GOT3 (cell line): Measurements from ENCODE around the gene ATP9A.
"Not testable (repeated sequence)": the region's sequence is repeated elsewhere in the genome, so short reads cannot be mapped to it uniquely, and the experiment has no call there.

ENCODE experiments used
- DNase-seq: peaks from one replicate; lab custom pipeline; 2025; ENCODE audit warnings: mixed read lengths; lab: John Stamatoyannopoulos, UW

Gene ATP9A

GRCh38 chr20:51653226-51653625 is 115.0 kb downstream of the ATP9A start:
- no peak for DNase-seq

- DNase-seq = no peak
These were observed 116.2 kb downstream of the ATP9A start for GRCh38 chr20:51651921-51652549.

- no peak for DNase-seq
These were observed 117.5 kb downstream of the ATP9A start for GRCh38 chr20:51650685-51651134.

DNA sequence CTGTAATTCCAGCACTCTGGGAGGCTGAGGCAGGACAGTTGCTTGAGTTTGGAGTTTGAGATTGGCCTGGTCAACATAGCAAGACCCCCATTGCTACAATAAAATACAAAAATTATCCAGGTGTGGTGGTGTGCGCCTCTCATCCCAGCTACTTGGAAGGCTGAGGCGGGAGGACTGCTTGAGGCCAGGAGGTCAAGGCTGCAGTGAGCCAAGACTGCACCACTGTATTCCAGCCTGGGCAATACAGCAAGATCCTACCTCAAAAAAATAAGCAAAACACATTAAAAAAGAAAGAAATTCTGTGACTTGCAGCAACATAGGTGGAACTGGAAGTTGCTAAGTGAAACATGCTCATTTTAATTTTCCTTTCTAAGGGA is 119.6 kb downstream of the ATP9A start:
- DNase-seq = no peak

GRCh38 chr20:51647674-51648570 is 120.3 kb downstream of the ATP9A start:
- no peak for DNase-seq

- DNase-seq = not testable (repeated sequence)
These were observed 124.4 kb downstream of the ATP9A start for GRCh38 chr20:51643810-51644209.

- no peak for DNase-seq
These were observed 124.8 kb downstream of the ATP9A start for GRCh38 chr20:51643390-51643789.

GRCh38 chr20:51641866-51642265 is 126.3 kb downstream of the ATP9A start:
- DNase-seq = no peak

GRCh38 chr20:51640743-51641142 is 127.4 kb downstream of the ATP9A start:
- no peak for DNase-seq

- no peak for DNase-seq
These were observed 128.9 kb downstream of the ATP9A start for GRCh38 chr20:51639206-51639832.

DNA sequence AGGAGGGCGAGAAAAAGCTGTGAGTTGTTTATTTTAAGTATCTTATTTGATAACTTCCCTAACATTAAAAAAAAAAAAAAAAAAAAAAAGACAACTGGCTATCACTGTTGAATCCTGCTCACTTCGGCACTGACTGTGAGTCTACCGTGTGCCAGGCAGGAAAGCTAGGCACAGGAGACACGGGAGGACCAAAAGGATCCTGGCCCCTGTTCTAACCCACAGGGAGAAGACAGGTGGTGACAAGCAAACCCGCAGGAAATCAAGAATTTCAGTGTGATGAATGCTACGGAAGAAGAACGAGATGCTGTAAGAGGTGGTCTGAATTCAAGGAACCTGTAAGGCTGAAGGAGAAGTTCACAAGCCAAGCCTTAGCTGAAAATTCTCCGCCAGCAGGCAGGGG is 130.9 kb downstream of the ATP9A start:
- DNase-seq = no peak

DNA sequence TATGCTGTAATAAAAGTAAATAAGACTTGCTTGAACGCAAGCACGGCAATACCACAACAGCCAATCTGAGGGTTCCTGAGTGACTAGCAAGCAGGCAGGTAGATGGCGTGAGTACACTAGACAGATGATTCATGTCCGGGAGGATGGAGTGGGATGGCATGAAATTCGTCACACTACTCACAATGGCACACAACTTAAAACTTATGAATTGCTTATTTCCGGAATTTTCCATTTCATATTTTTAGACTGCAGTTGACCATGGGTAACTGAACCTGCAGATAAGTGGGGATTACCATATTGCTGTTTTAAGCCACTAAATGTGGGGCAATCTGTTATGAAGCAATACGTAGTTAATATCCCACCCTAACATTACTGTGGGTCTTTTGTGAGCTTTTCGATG is 132.1 kb downstream of the ATP9A start:
- no peak for DNase-seq

GRCh38 chr20:51635680-51636079 is 132.5 kb downstream of the ATP9A start:
- DNase-seq = no peak

GRCh38 chr20:51634877-51635276 is 133.3 kb downstream of the ATP9A start:
- DNase-seq = no peak

DNA sequence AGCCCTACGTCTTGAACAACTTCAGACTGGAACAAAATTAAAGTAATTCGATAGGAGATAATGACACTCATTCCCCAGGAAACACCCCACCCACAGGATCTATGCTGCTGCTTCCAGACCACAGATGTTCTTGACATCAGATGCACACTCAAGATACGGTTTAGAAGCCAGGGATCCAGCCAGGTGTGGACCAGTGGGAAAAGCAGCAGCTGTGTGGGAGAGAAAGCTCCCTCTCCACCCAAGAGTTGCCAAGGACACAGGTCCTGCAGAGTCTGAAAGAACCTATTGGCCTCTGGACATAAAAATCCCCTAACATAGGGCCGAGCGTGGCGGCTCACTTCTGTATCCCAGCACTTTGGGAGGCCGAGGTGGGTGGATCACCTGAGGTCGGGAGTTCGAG is 133.9 kb downstream of the ATP9A start:
- DNase-seq = no peak

DNA sequence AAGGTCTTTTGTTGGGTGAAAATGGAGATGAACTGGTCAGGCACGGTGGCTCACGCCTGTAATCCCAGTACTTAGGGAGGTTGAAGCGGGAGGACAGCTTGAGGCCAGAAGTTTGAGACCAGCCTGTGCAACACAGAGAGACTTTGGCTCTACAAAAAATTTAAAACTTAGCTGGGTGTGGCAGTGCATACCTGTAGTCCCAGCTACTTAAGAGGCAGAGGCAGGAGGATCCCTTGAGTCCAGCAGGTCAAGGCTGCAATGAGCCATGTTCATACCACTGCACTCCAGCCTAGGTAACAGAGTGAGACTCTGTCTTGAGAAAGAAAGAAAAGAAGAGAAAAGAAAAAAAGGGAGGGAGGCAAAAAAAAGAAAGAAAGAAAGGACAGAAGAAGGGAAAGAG is 134.8 kb downstream of the ATP9A start:
- no peak for DNase-seq

DNA sequence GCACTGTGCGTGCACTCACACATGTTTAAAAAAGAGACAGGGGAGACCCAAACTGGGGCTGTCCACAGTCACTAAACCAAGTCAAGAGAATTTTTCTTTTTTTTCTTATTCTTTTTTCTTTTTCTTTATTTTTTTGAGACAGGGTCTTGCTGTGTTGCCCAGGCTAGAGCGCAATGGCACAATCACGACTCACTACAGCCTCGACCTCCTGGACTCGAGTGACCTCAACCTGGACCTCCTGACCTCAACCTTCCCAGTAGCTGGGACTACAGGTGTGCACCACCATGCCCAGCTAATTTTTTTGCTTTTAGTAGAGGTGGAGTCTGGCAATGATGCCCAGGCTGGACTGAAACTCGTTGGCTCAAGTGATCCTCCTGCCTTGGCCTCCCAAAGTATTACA is 136.2 kb downstream of the ATP9A start:
- no peak for DNase-seq

DNA sequence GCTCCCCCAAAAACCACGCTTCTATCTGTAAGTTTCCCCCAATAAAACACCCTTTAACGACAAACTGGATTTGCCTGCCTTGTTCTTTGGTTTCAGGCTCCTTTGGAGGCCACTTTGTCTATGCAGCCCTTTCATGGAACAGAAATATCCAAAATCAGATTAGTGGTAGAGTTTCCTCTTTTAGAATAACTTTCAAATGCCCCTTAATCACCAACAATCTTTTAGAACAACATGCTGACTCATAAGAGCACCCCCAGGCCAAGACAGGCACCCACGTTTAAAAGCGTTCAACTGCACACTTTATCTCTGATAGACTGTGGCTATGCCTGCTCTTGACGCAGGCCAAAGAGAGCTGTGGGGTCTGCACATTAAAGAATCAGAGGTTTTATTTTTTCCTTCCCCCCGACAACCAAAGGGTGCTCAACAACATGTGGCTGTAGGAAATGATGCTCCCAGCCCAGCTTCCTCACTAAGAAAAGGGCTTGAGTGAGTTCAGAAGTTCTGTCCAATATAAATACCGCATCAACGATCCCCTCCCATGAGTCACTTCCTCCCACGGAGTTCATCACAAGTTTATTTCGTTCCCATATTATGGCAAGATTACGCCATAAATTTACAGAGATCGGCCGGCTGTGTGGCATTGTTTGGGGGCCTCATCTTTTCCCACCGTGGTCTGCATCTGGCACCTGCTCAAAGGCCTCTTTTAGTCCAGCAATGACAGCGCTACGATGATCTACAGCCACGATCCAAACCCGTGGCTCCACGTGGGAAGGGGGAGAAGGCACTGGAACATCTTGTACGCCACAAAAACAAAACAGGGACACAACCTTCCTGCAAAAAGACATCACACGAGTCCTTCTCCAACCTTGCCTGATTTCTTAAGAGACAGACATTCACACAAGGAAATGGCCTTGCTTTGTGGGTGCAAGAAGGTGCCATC is 136.9 kb downstream of the ATP9A start:
- peak; percentile 63 for DNase-seq

DNA sequence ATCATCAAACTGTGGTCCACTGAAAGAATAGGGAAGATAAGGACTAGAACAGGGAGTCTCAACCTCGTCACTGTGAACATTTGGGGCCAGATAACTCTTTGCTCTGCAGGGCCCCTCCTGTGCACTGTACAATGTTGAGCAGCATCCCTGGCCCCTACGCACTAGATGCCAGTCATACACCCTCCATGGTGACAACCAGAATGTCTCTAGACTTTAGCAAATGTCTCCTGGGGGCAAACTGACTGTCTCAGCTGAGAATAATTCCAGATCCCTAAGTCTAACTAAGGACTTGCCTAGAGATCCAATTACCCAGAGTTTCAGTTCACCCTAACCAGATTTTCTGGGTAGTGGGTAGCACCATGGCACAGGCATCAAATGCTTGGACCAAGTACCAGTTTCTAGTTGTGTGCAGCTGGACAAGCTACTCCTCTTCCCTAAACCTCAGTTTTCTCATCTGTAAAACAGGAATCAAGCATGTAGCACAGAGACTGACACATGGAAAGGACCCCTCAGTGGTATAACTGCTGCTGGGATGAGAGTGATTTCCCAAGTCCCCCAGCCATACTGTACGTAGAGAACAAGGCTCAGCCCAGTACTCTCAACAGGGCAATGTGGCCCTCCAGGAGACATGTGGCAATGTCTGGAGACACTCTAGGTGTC is 138.7 kb downstream of the ATP9A start:
- no peak for DNase-seq

DNA sequence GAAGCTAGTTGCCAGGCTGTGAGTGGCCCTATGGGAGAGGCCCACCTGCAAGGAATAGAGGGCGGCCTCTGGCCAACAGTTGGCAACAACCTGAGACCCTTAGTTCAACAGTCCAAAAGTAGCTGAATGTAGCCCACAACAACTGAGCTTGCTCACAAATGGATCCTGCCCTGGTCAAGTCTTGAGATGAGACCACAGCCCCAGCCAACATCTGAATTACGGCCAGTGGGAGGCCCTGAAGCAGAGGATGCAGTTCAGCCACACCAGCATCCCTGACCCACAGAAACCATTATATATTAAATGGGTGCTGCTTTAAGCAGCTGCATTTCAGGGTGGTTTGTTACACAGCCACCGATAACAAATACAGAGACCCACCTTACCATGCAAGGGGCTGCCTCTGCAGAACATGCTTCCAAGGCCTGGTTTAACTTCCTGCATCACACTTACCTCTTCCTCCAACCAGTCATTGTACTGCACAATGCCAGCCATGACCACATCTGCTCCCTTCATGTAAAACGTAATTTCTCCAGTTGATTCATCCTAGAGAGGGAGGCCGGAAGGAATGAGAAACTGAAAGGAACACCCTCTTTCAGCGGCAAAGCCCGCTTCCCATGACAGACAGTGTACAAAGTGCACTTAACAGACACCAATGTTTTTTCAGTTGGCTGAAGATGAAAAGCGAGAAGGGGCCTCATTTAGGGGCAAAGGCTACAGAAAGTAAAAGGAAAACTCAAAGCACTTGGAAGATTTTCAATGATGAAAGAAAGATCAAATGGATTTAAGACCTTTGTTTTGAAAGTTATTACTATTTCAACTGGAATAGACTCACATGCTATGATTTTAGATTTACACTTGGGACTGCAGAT is 139.4 kb downstream of the ATP9A start:
- DNase-seq = no peak
